ENCODE results near the gene ATP9B. TPM values are rescaled to one million over a fixed set of nuclear protein-coding genes. Genes with fewer than 3 reads are reported as not detected.
"Not testable (repeated sequence)": the region's sequence is repeated elsewhere in the genome, so short reads cannot be mapped to it uniquely, and the experiment has no call there.

Gene ATP9B
- total RNA-seq, 1 donor from 2014 or later = 51.4 TPM

DNA sequence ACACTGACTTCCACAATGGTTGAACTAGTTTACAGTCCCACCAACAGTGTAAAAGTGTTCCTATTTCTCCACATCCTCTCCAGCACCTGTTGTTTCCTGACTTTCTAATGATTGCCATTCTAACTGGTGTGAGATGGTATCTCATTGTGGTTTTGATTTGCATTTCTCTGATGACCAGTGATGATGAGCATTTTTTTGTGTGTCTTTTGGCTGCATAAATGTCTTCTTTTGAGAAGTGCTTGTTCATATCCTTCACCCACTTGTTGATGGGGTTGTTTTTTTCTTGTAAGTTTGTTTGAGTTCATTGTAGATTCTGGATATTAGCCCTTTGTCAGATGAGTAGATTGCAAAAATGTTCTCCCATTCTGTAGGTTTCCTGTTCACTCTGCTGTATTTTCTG is 202.6 kb downstream of the ATP9B start:
- not testable (repeated sequence) for FAIRE-seq

DNA sequence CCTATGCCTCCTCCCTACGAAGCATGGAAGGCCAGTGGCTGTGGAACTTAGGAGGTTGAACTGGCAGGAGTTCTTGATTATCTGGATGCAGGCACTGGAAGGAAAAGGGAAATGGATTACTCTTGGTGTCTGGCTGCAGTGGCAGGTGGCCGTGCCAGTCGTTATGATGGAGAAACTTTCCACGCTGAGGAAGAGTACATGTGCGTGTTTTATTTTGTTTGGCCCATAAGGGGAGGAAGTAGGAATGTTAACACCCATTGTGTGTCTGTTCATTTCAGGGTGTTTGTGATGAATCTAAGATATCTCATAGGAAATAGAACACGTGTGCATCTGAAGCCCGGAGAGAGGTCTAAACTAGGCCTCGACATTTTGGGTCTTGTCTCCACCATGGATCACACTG is 203.7 kb downstream of the ATP9B start:
- FAIRE-seq = no peak
- DNase-seq (ENCODE audit: low spot score in 2 of 2) = no peak

More for the DNA sequence above, 202.6 kb downstream of the ATP9B start:
- not testable (repeated sequence) for DNase-seq (ENCODE audit: low spot score in 2 of 2)

DNA sequence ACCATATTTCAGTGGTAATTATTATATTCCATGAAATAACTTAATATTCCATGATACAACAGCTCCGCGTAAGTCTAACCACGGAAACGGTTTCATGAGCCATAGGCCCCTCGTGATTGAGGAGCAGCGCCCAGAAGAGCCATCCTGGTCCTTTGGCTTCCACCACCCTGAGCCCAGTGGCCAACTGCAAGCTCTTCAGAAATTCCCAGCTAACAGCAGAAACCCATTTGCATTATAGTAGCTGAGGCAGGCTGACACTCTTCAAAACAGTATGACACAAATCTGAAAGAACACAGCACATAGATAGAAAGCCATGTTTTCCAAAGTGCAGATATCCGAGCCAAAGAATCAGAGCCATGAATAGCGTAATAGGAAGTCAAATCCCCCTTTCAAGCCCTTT is 205.6 kb downstream of the ATP9B start:
- FAIRE-seq (no peak), DNase-seq (ENCODE audit: low spot score in 2 of 2) (no peak)

DNA sequence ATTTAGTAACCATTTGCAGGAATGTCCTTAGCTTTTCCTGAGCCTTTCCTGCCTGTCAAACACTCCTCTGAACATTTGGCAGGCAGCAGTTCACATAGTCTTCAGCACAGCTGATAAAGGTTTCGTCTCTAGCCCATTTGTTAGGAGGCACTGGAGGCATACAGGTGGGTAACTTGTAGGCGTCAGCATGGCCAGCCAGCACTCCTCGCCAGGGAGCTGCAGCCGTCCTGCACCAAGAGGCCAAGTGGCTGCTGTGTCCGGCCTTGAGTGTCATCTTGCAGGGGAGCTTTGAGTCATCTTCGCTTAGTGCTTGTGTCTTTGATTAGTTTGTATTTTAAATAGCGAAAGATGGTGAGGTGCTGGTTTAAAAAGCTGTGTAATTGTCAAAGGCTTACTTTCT is 206.3 kb downstream of the ATP9B start:
- FAIRE-seq (no peak), DNase-seq (ENCODE audit: low spot score in 2 of 2) (no peak)

DNA sequence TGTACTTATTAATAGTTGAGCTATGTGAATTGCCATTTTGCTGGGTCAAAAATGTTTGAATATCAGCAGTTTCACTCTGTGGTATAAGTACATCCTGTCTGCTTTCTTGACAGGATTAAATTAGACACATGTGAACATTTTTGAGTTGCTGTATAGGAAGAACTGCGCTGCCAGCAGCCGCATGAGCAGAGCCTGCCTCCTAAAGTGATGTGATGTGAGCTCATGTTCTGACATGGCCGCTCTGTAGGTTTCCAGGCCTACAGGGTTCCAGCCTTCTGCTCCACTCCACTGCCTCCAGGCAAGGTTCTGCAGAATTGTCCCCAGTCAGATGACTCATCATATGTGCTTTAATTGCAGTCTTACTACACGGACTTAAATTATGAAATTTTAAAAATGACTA is 206.8 kb downstream of the ATP9B start:
- no peak for FAIRE-seq
- no peak for DNase-seq (ENCODE audit: low spot score in 2 of 2)

DNA sequence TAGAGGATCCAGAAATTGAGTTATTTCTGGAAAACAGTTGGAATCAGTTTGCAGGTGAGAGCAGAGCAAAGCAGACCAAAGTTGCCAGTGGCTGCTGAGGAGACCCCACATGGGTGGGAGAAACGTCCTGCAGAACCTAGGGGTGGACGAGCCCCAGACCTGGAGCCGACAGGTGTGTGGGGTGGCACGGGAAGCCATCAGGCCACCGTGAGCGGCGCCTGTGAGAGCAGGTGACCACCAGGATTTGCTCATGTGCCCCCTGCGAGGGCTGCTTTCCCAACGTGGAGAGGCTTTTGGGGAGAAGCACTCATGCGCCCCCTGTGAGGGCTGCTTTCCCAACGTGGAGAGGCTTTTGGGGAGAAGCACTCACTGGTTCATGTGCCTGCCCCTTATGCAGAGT is 209.7 kb downstream of the ATP9B start:
- DNase-seq (ENCODE audit: low spot score in 2 of 2) (no peak), FAIRE-seq (no peak)

DNA sequence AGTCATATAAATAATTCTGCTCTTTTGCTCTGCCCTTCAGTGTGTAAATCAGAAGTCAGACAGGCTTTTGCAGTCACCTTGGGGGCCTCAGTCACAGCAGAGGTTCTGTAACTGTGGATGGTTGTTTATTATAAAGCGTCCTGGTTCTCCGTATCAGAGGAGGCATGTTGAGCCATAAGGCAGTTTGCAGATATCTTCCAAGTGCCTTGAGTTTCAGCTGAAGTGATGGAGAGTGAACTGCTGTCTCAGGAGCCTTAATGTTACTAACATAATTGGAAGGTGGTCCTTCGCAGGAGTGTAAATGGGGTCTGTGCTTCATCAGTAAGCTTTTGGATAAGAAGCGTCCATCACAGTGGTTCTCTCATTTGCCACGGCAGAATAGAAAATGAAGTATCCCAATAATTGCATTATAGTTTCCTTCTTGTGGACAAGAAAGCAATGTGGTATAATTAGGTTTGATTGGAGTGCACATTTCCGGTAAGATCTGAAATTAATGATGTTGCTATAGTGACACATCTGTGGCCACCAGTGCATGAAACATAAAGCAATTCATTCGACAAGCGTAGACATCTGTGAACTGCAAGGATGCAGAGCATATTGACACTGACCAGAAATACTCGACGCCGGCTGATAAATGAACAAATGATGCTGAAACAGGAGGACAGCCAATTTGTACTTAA is 214.1 kb downstream of the ATP9B start:
- FAIRE-seq (no peak), DNase-seq (ENCODE audit: low spot score in 2 of 2) (no peak)

DNA sequence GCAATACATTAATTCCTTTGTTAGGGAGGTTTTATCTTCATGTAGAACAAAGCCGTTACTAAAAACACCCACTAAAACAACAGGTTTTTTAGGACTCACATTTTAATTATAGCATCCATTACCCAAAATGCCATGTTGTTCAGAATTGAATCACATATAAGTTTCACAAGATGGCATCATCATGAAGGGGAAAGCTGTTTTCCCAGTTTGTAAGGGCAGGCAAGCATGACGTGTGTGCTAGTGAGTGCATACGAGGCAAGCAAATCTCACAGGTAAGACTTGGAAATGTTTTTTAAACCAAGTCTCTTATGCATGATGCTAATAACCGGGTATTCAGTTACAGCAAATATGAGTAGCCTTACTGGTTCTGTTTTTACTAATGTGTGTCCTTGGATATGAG is 214.7 kb downstream of the ATP9B start:
- FAIRE-seq (no peak), DNase-seq (ENCODE audit: low spot score in 2 of 2) (no peak)

DNA sequence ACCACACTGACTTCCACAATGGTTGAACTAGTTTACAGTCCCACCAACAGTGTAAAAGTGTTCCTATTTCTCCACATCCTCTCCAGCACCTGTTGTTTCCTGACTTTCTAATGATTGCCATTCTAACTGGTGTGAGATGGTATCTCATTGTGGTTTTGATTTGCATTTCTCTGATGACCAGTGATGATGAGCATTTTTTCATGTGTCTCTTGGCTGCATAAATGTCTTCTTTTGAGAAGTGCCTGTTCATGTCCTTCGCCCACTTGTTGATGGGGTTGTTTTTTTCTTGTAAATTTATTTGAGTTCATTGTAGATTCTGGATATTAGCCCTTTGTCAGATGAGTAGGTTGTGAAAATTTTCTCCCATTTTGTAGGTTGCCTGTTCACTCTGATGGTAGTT is 216.0 kb downstream of the ATP9B start:
- not testable (repeated sequence) for FAIRE-seq; DNase-seq (ENCODE audit: low spot score in 2 of 2)

DNA sequence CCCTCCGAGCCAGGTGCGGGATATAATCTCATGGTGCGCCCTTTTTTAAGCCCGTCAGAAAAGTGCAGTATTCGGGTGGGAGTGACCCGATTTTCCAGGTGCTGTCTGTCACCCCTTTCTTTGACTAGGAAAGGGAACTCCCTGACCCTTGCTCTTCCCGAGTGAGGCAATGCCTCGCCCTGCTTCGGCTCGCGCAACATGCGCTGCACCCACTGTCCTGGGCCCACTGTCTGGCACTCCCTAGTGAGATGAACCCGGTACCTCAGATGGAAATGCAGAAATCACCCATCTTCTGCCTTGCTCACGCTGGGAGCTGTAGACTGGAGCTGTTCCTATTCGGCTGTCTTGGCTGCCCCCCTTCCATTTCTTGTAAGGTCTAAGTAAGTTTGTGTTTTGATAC is 221.2 kb downstream of the ATP9B start:
- not testable (repeated sequence) for DNase-seq (ENCODE audit: low spot score in 2 of 2); FAIRE-seq

DNA sequence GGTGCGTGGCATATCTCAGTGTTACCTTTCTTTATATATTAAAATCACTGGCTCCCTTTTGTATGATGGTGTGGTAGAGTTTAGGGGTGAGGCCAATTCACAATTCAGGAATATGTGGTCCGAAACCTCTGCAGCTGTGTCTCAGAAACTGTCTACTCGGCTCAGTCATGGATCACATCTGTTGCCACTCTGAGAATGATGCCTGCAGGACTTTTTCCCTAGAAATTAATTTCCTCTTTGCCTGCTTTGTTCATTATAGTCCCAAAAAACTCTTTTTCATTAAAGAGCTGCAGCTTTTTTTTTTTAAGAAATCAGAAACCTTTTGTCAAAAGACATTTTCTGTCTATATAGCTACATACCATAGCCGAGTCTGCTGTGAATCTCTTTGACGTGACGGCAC is 221.7 kb downstream of the ATP9B start:
- DNase-seq (ENCODE audit: low spot score in 2 of 2) (no peak), FAIRE-seq (no peak)

DNA sequence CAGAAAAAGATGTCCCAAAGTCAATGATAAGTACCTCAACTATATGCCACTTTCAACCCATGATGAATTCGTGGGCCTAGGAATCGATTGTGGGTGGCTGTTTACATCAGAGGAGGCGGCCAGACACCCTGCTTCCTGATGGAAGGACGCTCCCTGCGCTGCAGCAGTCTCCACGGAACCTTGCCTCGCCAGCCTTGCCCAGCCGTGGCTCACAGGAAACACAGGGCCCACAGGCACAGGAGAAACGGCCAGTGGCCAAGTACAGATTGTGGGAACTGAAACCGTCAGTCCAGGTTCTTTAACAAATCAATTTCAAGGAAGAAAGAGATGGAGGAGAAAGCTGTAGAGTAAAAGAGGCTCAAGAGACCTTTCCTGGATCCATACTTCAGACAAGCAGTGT is 225.0 kb downstream of the ATP9B start:
- no peak for FAIRE-seq
- DNase-seq (ENCODE audit: low spot score in 2 of 2) = no peak

DNA sequence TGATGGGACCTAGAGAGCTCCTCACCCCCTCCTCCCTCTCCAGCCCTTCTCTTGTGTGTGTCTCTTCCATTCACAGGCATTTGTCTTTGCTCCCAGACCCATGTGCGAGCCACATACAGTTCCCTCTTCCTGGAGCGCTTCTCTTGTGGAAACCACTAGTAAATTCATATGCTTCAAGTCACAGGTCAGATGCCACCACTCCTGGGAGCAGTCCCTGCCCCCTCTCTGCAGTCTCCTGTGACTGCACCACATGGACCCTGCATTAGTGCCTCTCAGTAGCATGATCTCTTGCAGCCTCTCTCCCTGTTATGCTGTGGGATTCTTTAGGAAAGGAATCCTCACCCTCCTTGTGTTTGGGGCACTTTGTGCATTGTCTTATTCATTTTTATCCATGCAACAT is 230.1 kb downstream of the ATP9B start:
- DNase-seq (ENCODE audit: low spot score in 2 of 2) (no peak), FAIRE-seq (no peak)

DNA sequence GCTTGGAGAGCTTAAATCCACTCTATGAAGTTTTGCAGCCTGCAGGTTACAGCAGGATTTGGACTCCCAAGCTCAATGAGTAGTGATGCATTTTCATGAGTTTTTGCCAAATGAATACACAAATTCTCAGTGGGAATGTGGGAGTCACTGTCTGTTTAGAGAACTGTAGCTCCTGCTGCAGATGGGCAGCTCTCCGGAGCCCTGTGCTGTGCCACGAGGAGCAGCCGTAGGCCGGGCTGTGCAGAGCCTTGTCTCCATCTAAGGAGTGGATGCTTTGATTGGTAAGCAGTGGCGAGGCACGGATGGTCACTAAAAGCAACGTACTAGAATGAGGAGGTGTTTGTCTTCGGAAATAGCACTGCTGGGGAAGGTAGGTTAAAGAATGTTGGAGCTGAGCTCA is 230.5 kb downstream of the ATP9B start:
- FAIRE-seq (no peak), DNase-seq (ENCODE audit: low spot score in 2 of 2) (no peak)

DNA sequence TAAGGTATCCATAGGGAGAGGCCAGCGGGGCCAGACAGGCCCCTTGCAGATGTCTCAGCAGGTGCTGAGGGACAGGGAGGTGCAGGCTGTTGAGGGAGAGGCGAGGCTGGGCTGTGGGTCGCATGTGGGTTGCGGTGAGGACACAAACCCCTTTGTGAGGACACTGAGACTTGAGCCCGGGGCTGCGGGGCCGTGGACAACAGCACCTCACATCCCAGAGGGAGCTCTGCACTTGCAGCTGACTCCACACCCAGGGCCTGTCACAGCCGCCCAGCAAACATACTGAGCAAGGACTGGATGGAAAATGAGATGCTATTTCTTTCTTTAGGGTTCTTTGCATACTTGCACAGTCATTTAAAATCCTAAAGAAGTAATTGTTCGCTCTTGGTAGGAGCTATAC is 231.2 kb downstream of the ATP9B start:
- FAIRE-seq = no peak
- no peak for DNase-seq (ENCODE audit: low spot score in 2 of 2)

DNA sequence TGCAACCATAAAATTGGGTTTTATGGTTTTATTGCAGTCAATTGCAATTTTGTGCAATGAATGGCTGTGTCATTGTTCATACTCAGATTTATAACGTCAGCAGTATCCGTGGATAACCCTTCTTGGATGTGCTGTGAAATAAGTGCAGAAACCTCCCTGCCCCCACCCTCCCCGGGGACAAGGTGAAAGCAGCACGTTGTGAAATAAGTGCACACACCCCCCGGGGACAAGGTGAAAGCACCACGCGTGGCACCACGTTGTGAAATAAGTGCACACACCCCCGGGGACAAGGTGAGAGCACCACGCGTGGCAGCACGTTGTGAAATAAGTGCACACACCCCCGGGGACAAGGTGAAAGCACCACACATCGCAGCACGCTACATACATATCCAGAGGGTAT is 232.9 kb downstream of the ATP9B start:
- DNase-seq (ENCODE audit: low spot score in 2 of 2) = no peak
- no peak for FAIRE-seq

DNA sequence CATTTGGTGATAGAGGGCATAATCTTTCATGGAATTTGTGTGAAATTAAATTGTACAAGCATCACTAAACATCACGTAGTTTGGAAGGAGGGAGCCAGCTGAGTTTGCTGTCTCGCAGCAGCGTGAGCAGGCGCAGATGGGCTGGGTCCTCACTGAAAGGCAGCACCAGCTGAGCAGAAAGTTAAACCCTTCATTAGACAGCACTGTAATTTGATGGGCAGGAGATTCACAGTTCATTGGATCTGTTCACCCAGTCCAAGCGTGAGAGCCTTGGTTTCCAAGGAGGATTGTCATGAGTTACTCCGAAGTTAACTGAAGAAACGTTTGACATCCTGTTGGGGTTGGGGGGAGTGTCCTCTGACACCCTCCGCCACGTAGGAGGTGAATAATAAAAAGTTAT is 236.7 kb downstream of the ATP9B start:
- DNase-seq (ENCODE audit: low spot score in 2 of 2) (no peak), FAIRE-seq (no peak)

DNA sequence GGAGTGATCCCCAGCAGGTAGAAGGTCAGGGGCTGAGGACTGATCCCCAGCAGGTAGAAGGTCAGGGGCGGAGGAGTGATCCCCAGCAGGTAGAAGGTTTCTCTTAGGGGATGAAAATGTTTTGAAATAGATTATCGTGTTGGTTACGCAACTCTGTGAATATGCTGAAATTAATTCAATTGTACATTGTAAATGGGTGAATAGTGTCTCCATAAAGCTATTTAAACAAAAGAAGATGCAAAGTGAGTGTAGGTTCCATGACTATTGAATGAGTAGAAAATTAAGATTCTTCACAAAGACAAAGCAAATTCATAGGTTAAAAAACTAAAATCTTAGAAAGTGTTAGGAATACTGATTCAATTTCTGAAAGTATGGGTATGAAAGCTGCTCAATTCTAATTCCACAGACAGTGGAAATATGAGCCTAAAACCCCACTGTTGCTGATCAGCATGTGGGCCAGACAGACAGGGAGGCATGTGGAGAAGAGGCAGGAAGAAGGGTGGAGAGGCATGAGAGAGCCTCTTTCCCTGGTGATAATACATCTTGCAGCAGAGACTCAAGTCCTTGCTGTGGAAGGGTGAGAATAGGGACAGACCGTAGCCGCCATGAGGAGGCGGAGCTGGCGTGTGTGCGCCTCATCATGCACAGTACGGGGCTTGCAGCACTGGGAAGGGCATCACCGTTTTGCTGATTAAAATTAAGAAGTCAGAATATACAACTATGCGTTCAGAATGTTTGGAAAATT is 240.6 kb downstream of the ATP9B start:
- DNase-seq (ENCODE audit: low spot score in 2 of 2) (no peak), FAIRE-seq (no peak)

DNA sequence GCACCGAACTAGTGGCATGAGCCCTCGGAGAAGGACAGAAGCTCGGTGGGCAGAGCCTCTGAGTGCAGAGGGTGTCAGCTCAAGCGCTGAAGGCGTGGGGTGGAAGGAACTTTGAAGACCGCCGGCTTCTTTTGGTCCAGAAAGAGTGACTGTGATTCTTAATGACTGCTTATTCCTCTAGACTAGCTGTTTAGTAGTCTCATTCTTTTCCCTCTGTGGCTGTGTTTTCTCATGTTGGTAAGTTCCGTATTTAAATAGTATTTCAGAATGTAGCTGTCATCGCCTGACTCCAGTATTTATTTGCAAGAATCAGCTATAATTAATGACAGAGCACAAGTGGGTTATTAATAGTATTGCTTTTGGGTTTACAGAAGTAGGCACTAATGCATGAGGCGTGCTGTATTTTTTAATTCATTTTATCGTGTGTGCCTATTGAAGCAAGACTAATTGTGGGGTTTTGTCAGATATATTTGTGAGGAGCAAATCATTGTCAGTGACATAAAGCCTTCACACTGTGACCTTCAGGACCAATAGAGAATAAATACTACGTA is 245.7 kb downstream of the ATP9B start:
- DNase-seq (ENCODE audit: low spot score in 2 of 2) = no peak

DNA sequence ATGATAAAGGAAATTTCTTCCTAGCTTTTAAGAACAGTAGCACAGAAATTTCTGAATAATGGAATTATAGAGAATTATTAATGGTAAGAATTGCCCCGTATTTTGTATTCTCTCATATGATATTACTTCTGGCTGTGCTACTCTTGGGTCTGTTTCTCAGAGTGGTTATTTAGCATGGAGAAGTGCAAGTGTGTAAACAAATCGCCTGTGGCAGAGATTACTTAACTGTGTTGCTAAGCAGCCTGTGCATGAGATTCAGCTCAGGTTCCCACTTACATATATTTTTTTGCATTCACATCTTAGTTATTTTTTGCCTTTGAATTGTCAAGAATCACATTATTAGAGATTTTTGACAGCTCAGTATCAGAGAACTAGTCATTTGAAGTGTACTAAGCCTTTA is 246.4 kb downstream of the ATP9B start:
- FAIRE-seq (no peak), DNase-seq (ENCODE audit: low spot score in 2 of 2) (no peak)

More for the DNA sequence above, 245.7 kb downstream of the ATP9B start:
- no peak for FAIRE-seq

DNA sequence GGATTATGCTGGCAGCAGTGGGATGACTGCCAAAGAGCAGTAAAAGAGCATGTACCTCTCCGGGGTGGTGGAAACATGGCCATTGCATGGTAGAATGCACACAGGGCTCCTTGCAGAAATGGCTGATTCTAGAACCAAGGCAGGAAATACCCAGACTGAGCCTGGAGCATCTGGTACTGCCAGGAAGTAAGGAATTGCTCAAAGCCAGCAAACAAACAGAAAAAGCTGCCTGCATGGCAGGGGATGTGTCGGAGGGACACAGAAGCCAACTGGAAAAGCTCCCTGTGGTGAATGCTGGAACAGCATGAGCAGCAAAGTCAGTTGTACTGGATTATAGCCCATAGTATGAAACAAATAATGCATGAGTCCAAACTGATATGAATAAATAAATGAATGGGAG is 248.5 kb downstream of the ATP9B start:
- FAIRE-seq (no peak), DNase-seq (ENCODE audit: low spot score in 2 of 2) (no peak)

DNA sequence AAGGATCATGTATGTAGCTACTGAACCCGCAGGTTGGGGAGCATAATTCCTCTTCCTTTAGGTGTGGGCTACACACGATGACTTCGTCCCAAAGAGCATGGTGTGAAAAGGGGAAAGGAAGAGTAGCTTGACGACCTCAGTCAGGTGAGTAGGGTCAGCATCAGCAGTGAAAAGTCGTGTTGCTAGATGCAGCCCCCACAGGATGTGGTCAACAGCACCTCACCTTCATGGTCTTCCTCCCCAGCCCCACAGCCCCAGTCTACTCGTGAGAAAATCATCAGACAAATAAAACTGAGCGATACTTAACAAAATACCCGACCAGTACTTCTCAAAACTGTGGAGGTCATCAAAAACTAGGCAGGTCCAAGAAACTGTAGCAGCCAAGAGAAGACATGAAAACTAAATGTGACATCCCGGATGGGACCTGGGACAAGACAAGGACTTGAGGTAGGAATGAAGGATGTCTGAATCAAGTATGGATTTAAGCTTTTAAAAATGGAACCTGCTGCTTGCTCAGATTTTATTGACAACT is 249.0 kb downstream of the ATP9B start:
- FAIRE-seq = no peak
- no peak for DNase-seq (ENCODE audit: low spot score in 2 of 2)

All from frontal cortex (tissue), 4 donors.